Pancreas (tissue), 10 donors: ENCODE results near the gene CANT1. TPM values are rescaled to one million over a fixed set of nuclear protein-coding genes. Genes with fewer than 3 reads are reported as not detected.

Experiments
- ATAC-seq, 4 donors: fragments of 200-7000 bp; cut with Tn5 transposase; one replicate each; pipeline versions ENCODE4 v1.8.0 to v1.9.1; 2020; ENCODE audit warnings: mild to moderate bottlenecking in 4 of 4, moderate library complexity in 4 of 4
- DNase-seq, 6 donors: peaks; one replicate each; pipeline ENCODE4 v3.0.0-alpha.2; 2020
- FAIRE-seq: peaks from 2 replicates; lab custom pipeline; 2012; peaks lifted over from hg19 to GRCh38; lab: Jason Lieb, UNC
- H3K27ac ChIP-seq, 4 donors: fragments of 200-600 bp; sonication (generic); 1 replicate in 3 of 4; 2 replicates in 1 of 4; pipeline versions ENCODE4 v1.5.0 to v1.8.0; 2020
- H3K27me3 ChIP-seq, 4 donors: fragments of 200-600 bp; one replicate each; pipeline ENCODE4 v1.8.0; 2021
- H3K36me3 ChIP-seq, 3 donors: fragments of 200-600 bp; sonication (generic) in 1 of 3; one replicate each; pipeline versions ENCODE4 v1.5.0 to v1.8.0; 2020 to 2021
- H3K4me1 ChIP-seq, 3 donors: fragments of 200-600 bp; one replicate each; pipeline ENCODE4 v1.8.0; 2021
- H3K4me3 ChIP-seq, 4 donors: fragments of 200-600 bp; sonication (generic) in 2 of 4; one replicate each; pipeline versions ENCODE4 v1.5.0 to v1.8.0; 2020 to 2021
- H3K9me3 ChIP-seq, 4 donors: fragments of 200-600 bp; one replicate each; pipeline ENCODE4 v1.8.0; 2021
- WGBS, 2 donors: extraction: QIAGEN DNeasy Blood & Tissue Kit; methylation state at CpG; one replicate each; pipeline ENCODE4 v1.1.7; 2013; 5-methylcytosine and 5-hydroxymethylcytosine counted together
- intact Hi-C, 3 donors: fragments of 100-400 bp; cut with DNase I; formaldehyde crosslinking; loops; one replicate each; pipeline versions ENCODE4 v1.11.1 to v1.14.2; 2022
- polyA plus RNA-seq, 2 donors: library from polyadenylated mRNA; stranded (reverse); fragments of 200-250 nt; gene quantifications; one replicate each; pipeline ENCODE4 v1.2.3, GENCODE V29; 2013
- total RNA-seq, 6 donors: library from RNA; stranded (reverse); fragmentation: NEBNext Ultra II Directional in 4 of 6; extraction: Animal tissue kit (Norgen Biotek cat#: 25700) in 4 of 6; gene quantifications; one replicate each; pipeline versions ENCODE4 v1.2.1 to v1.2.4, GENCODE V29; 2021 to 2023
- TF ChIP-seq, protein P1 (sequence below), 4 donors: fragments of 200-600 bp; sonication (generic) in 3 of 4; IDR thresholded peaks; one replicate each; pipeline versions ENCODE4 v1.5.0 to v1.8.0; 2021; ENCODE audit warnings: antibody characterized with exemption in 4 of 4
- donor health status: healthy with polysubstance abuse.
- donor health status: DM: no; HTN: no; CAD: no; lungs with moderate emphysema.
- donor health status: DM: no; HTN: no; CAD: no.
- donor health status: control.
- donor health status: control.
- donor health status: Bipolar disorder and iron deficiency.
- donor health status: DM: yes; HTN: yes; CAD: no.
- donor health status: DM: no; HTN: no; CAD: no.
- donor health status: DM: no; HTN: no; CAD: no.
- donor health status: DM: yes; HTN: yes; CAD: no.

CANT1 gene
- total and polyA plus RNA-seq, 8 donors = 7.4 to 45.0 (median 25.5) TPM

DNA sequence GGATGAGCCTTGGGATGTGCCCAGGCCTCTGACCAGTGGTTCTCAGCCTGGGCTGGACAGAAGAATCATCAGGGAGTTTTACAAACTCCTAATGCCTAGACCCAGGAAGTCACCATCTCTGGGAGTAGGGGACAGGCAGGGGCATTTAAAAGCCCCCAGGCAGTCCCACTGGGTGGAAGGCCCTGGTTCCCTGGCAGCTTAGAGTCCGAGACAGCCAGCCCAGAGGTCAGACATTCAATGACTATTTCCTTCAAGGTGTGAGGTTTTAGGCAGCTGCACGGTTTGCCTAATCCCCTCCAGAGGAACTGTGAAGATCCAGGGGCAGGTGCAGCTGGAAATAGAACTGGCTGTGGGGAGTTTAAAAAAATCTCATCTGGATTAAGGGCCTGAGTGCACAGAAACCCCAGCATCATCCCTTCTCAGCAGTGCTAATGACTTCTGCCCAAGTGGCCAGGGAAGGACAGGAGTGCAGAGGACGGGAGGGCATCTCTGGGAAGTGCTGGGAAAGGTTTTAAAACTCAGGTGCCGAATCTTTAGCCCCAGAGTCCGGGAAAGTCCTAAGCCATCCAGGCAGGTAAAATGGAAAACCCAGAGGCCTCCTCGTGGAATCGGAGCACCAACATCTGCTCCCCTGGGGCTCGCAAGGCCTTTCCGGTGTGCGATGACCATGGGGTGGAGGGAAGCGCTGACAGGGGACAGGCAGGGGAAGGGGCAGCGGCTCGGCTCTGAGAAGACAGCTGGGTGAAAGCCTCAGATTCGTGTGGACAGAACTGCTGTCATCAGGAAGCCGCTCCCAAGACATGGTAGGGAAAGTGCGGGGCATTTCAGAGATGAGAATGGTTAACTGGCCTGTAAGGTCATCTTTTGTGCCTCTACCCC, 28.3 kb downstream of the CANT1 start:
- H3K4me1 ChIP-seq = peaks cover 0 to 8% (median 2%) of the 10 kb centered on the region in 3 donors
- H3K36me3 ChIP-seq = no peaks in the 10 kb centered on the region
- DNase-seq (peak in 2 of 6 donors; percentile 12 to 39), ATAC-seq (no peak), FAIRE-seq (no peak)
- no peak overlapping the region for H3K4me3 ChIP-seq
- no peak overlapping the region for H3K27ac ChIP-seq
- H3K27me3 ChIP-seq = no peaks in the 10 kb centered on the region
- 83 to 87% methylated on average over 16 of the region's 16 CpGs for WGBS, 2 donors
- intact Hi-C loops = loop anchor here in 1 of 3 donors (10.0 kb wide), 1 partner anchor 46 kb away; no protein-coding TSS in a partner anchor
- TF ChIP-seq, protein P1, sequence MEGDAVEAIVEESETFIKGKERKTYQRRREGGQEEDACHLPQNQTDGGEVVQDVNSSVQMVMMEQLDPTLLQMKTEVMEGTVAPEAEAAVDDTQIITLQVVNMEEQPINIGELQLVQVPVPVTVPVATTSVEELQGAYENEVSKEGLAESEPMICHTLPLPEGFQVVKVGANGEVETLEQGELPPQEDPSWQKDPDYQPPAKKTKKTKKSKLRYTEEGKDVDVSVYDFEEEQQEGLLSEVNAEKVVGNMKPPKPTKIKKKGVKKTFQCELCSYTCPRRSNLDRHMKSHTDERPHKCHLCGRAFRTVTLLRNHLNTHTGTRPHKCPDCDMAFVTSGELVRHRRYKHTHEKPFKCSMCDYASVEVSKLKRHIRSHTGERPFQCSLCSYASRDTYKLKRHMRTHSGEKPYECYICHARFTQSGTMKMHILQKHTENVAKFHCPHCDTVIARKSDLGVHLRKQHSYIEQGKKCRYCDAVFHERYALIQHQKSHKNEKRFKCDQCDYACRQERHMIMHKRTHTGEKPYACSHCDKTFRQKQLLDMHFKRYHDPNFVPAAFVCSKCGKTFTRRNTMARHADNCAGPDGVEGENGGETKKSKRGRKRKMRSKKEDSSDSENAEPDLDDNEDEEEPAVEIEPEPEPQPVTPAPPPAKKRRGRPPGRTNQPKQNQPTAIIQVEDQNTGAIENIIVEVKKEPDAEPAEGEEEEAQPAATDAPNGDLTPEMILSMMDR (IDR thresholded peaks at IDR 0.05) = no peak
- H3K9me3 ChIP-seq = no peaks in the 10 kb centered on the region

GRCh38 chr17:78980624-78980972, 29.0 kb downstream of the CANT1 start:
- no peaks in the 10 kb centered on the region for H3K9me3 ChIP-seq
- TF ChIP-seq, protein P1 (IDR thresholded peaks at IDR 0.05) = no peak
- ATAC-seq (no peak), FAIRE-seq (no peak), DNase-seq (peak in 3 of 6 donors; percentile 27 to 67 (median 56))
- H3K27me3 ChIP-seq = no peaks in the 10 kb centered on the region
- H3K4me1 ChIP-seq = peaks cover 0 to 8% (median 5%) of the 10 kb centered on the region in 3 donors
- H3K4me3 ChIP-seq = no peak overlapping the region
- no peaks in the 10 kb centered on the region for H3K36me3 ChIP-seq
- H3K27ac ChIP-seq = peak overlapping the region in 3 of 4 donors; percentile 45 to 76 (median 56)
- WGBS, 2 donors = 81 to 89% methylated on average over 8 of the region's 8 CpGs
- intact Hi-C loops = loop anchor here in 1 of 3 donors (10.0 kb wide), 1 partner anchor 46 kb away; no protein-coding TSS in a partner anchor

GRCh38 chr17:78979780-78980623, 29.6 kb downstream of the CANT1 start, which contains the start of gene LGALS3BP:
Gene LGALS3BP (minus strand): TSS chr17:78979923. CDS start chr17:78977191, 2,732 bp downstream.
- FAIRE-seq = no peak

More at GRCh38 chr17:78979780-78980623, 29.6 kb downstream of the CANT1 start, which contains the start of gene LGALS3BP:
- peak within 1 kb of the TSS in 2 of 4 donors; percentile 24 to 40 for H3K4me3 ChIP-seq
- WGBS, 2 donors = 55 to 62% methylated on average over 16 of the region's 16 CpGs
- H3K9me3 ChIP-seq = no peaks in the 10 kb centered on the region
- H3K27me3 ChIP-seq = no peaks in the 10 kb centered on the region
- H3K36me3 ChIP-seq = no peaks in the 10 kb centered on the region
- intact Hi-C loops = loop anchor here in 1 of 3 donors (10.0 kb wide), 1 partner anchor 45 kb away; no protein-coding TSS in a partner anchor
- peaks cover 0 to 11% (median 6%) of the 10 kb centered on the region in 3 donors for H3K4me1 ChIP-seq
- peak; percentile 57 to 86 (median 72) for DNase-seq
- peak; percentile 39 to 83 (median 77) for ATAC-seq
- TF ChIP-seq, protein P1 (IDR thresholded peaks at IDR 0.05) = no peak
- H3K27ac ChIP-seq = peak within 1 kb of the TSS; percentile 45 to 76 (median 52)
